ENCODE measurements around the gene AFF4.

- TF ChIP-seq CTCF (IDR thresholded peaks at IDR 0.05) (no peak), EZH2 (IDR thresholded peaks at IDR 0.05; ENCODE audit: borderline replicate concordance, insufficient read depth, low read depth, low read length, poor library complexity, severe bottlenecking) (no peak)
Observed at GRCh38 chr5:132839426-132840301, 123.8 kb downstream of the AFF4 start.

All from B cell (primary cell).